Left colon (tissue), 2 donors: Measurements from ENCODE around the gene GNG14. TPM values are rescaled to one million over a fixed set of nuclear protein-coding genes. Genes with fewer than 3 reads are reported as not detected.

Experiments
- total RNA-seq, 2 donors: library from RNA; stranded (reverse); fragmentation: NEBNext Ultra II Directional; extraction: Animal tissue kit (Norgen Biotek cat#: 25700); gene quantifications; one replicate each; pipeline ENCODE4 v1.2.1, GENCODE V29; 2021
- donor health status: DM: no; HTN: no; CAD: no.
- donor health status: DM: yes; HTN: yes; CAD: no.

The GNG14 gene
- total RNA-seq, 2 donors from 2014 or later: not detected

Other genes starting within 250 kb of the GNG14 start
- gene ZNF443, start 247.0 kb upstream of the GNG14 start, total RNA-seq: 1 to 10 TPM; 6.0 to 7.4 TPM
- 1 to 10 TPM; 1.3 to 2.5 TPM for gene ZNF709, start 203.2 kb upstream of the GNG14 start, total RNA-seq
- 10 to 100 TPM; 21.1 to 21.5 TPM for gene ZNF564, start 136.5 kb upstream of the GNG14 start, total RNA-seq
- 10 to 100 TPM in 1 of 2 donors, 1 to 10 TPM in 1; 7.6 to 10.1 TPM for gene ZNF490, start 77.2 kb upstream of the GNG14 start, total RNA-seq
- 10 to 100 TPM; 21.7 to 22.6 TPM for gene ZNF791, start 77.1 kb upstream of the GNG14 start, total RNA-seq
- 100 to 1,000 TPM in 1 of 2 donors, 10 to 100 TPM in 1; 77.9 to 116 TPM for gene MAN2B1, start 21.3 kb upstream of the GNG14 start, total RNA-seq
- gene WDR83, start 21.2 kb upstream of the GNG14 start, total RNA-seq: 1 to 10 TPM; 6.6 to 8.3 TPM
- gene DHPS, start 6.1 kb upstream of the GNG14 start, total RNA-seq: 10 to 100 TPM; 68.4 to 74.7 TPM
- gene FBXW9, start 8.6 kb downstream of the GNG14 start, total RNA-seq: 1 to 10 TPM; 6.2 to 7.0 TPM
- 10 to 100 TPM; 39.5 to 74.0 TPM for gene TNPO2, start 35.9 kb downstream of the GNG14 start, total RNA-seq
- 100 to 1,000 TPM; 144 to 162 TPM for gene TRIR, start 46.7 kb downstream of the GNG14 start, total RNA-seq
- 10 to 100 TPM; 50.1 to 56.5 TPM for gene GET3, start 49.5 kb downstream of the GNG14 start, total RNA-seq
- gene BEST2, start 63.8 kb downstream of the GNG14 start, total RNA-seq: 100 to 1,000 TPM; 139 to 207 TPM
- 10 to 100 TPM; 58.3 to 83.1 TPM for gene HOOK2, start 87.6 kb downstream of the GNG14 start, total RNA-seq
- gene JUNB, start 103.5 kb downstream of the GNG14 start, total RNA-seq: 100 to 1,000 TPM; 169 to 314 TPM
- gene PRDX2, start 113.8 kb downstream of the GNG14 start, total RNA-seq: 100 to 1,000 TPM; 249 to 298 TPM
- 1 to 10 TPM; 3.2 to 4.4 TPM for gene THSD8, start 114.1 kb downstream of the GNG14 start, total RNA-seq
- 10 to 100 TPM in 1 of 2 donors, 1 to 10 TPM in 1; 5.7 to 10.9 TPM for gene RNASEH2A, start 118.6 kb downstream of the GNG14 start, total RNA-seq
- under 1 TPM in 1 of 2 donors, not detected in 1; 0.49 TPM for gene RTBDN, start 146.6 kb downstream of the GNG14 start, total RNA-seq
- 1 to 10 TPM in 1 of 2 donors, under 1 TPM in 1; 0.82 to 1.4 TPM for gene MAST1, start 150.5 kb downstream of the GNG14 start, total RNA-seq
- gene DNASE2, start 193.5 kb downstream of the GNG14 start, total RNA-seq: 10 to 100 TPM; 27.7 to 39.4 TPM
- not detected for gene KLF1, start 199.2 kb downstream of the GNG14 start, total RNA-seq
- 10 to 100 TPM; 20.8 to 22.8 TPM for gene GCDH, start 203.2 kb downstream of the GNG14 start, total RNA-seq
- gene SYCE2, start 231.3 kb downstream of the GNG14 start, total RNA-seq: not detected
- gene FARSA, start 245.7 kb downstream of the GNG14 start, total RNA-seq: 10 to 100 TPM; 42.4 to 61.2 TPM